ENCODE data around the gene MYO18A. TPM values are rescaled to one million over a fixed set of nuclear protein-coding genes. Genes with fewer than 3 reads are reported as not detected.

The MYO18A gene
- total RNA-seq, 2 donors from 2014 or later: 43.8 to 56.7 TPM

DNA sequence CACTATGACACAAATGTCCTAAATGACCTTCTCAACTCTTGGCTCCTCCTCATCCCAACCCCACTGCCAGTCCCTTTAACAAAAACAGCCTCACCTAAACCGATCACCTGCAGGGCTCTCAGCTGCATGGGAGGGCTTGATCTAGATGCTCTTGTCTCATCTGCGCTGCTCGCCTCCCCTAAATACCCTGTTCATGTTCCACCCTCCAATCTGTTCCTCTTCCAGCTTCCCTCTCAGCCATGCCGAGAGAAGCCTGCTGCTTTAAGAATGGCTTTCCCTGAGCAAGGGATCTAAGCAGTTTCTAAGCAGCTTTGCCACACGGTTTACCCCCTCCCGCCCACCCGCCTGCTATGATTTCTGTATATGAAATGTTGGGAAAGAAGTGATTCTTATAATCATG lies 113.6 kb downstream of the MYO18A start:
- no peak for DNase-seq
- no peaks in the 10 kb centered on the region for H3K9me3 ChIP-seq (ENCODE audit: control insufficient read depth, low read length)
- Mint-ChIP-seq H3K4me1 (peaks cover 12% of the 10 kb centered on the region), H3K27ac (no peak overlapping the region), H3K9me3 (no peaks in the 10 kb centered on the region), H3K27me3 (ENCODE audit: insufficient read depth) (peaks cover 2% of the 10 kb centered on the region), H3K36me3 (ENCODE audit: low read depth) (no peaks in the 10 kb centered on the region), H3K4me3 (no peak overlapping the region)
- 84 to 89% methylated on average over 5 to 7 of the region's 7 CpGs for WGBS, 2 experiments (ENCODE audit: insufficient coverage in 1 of 2, insufficient read length in 1 of 2)
- no peak overlapping the region for H3K4me3 ChIP-seq (ENCODE audit: low read length)
- no peaks in the 10 kb centered on the region for H3K36me3 ChIP-seq (ENCODE audit: control insufficient read depth, insufficient read depth, low read length)
- TF ChIP-seq, protein P1, sequence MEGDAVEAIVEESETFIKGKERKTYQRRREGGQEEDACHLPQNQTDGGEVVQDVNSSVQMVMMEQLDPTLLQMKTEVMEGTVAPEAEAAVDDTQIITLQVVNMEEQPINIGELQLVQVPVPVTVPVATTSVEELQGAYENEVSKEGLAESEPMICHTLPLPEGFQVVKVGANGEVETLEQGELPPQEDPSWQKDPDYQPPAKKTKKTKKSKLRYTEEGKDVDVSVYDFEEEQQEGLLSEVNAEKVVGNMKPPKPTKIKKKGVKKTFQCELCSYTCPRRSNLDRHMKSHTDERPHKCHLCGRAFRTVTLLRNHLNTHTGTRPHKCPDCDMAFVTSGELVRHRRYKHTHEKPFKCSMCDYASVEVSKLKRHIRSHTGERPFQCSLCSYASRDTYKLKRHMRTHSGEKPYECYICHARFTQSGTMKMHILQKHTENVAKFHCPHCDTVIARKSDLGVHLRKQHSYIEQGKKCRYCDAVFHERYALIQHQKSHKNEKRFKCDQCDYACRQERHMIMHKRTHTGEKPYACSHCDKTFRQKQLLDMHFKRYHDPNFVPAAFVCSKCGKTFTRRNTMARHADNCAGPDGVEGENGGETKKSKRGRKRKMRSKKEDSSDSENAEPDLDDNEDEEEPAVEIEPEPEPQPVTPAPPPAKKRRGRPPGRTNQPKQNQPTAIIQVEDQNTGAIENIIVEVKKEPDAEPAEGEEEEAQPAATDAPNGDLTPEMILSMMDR (conservative IDR thresholded peaks at IDR 0.05): no peak
- H3K9ac ChIP-seq (ENCODE audit: extremely low read depth, low read length, poor library complexity, severe bottlenecking): no peak overlapping the region
- no peak overlapping the region for H3K27ac ChIP-seq (ENCODE audit: low read depth, low read length)
- H3K4me1 ChIP-seq (ENCODE audit: control insufficient read depth, insufficient read depth, low read length): no peaks in the 10 kb centered on the region
- no peaks in the 10 kb centered on the region for H3K27me3 ChIP-seq (ENCODE audit: control insufficient read depth, insufficient read depth, low read length, poor library complexity, severe bottlenecking)

DNA sequence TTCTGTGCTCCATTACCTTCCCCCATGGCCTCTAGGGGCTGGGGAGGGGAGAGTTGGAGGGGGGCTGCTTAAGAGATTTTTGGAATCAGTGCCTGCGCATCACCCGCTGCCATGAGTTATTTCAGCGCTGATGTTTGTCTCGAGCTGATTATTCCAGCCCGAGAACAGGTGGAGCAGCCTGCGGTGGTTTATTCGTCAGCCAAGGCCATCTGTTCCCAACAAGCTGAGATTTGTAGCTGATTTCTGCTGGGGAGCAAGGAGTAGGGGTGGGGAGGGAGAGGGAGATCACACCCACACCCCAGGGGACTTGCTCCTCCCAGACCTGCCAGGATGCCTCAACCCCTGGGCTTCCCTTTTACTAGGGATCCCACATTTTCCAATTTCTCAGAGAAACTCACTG lies 114.2 kb downstream of the MYO18A start:
- no peak overlapping the region for H3K27ac ChIP-seq (ENCODE audit: low read depth, low read length)
- no peak overlapping the region for H3K9ac ChIP-seq (ENCODE audit: extremely low read depth, low read length, poor library complexity, severe bottlenecking)
- Mint-ChIP-seq H3K36me3 (ENCODE audit: low read depth) (no peaks in the 10 kb centered on the region), H3K4me1 (peaks cover 12% of the 10 kb centered on the region), H3K27ac (no peak overlapping the region), H3K9me3 (no peaks in the 10 kb centered on the region), H3K4me3 (no peak overlapping the region), H3K27me3 (ENCODE audit: insufficient read depth) (peaks cover 2% of the 10 kb centered on the region)
- WGBS, 2 experiments (ENCODE audit: insufficient coverage in 1 of 2, insufficient read length in 1 of 2): 92 to 100% methylated on average over 2 to 7 of the region's 7 CpGs
- H3K9me3 ChIP-seq (ENCODE audit: control insufficient read depth, low read length): no peaks in the 10 kb centered on the region
- DNase-seq: no peak
- no peak overlapping the region for H3K4me3 ChIP-seq (ENCODE audit: low read length)
- no peaks in the 10 kb centered on the region for H3K4me1 ChIP-seq (ENCODE audit: control insufficient read depth, insufficient read depth, low read length)
- TF ChIP-seq, protein P1 (conservative IDR thresholded peaks at IDR 0.05): no peak
- H3K27me3 ChIP-seq (ENCODE audit: control insufficient read depth, insufficient read depth, low read length, poor library complexity, severe bottlenecking): no peaks in the 10 kb centered on the region
- H3K36me3 ChIP-seq (ENCODE audit: control insufficient read depth, insufficient read depth, low read length): no peaks in the 10 kb centered on the region

DNA sequence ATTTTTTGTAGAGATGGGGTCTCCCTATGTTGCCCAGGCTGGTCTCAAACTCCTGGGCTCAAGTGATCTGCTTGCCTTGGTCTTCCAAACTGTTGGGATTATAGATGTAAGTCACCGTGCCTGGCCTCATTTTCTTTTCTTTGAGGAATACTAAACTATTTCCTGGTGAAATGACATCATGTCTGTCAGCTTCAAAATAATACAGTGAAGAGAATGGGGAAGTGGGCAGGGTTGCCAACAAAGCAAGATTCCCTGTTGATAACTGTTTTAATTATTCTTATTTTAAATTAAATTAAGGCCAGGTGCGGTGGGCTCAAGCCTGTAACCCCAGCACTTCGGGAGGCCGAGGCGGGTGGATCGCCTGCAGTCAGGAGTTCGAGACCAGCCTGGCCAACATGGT lies 116.2 kb downstream of the MYO18A start:
- Histone ChIP-seq H3K9ac (ENCODE audit: extremely low read depth, low read length, poor library complexity, severe bottlenecking) (no peak overlapping the region), H3K27ac (ENCODE audit: low read depth, low read length) (no peak overlapping the region), H3K4me3 (ENCODE audit: low read length) (no peak overlapping the region), H3K36me3 (ENCODE audit: control insufficient read depth, insufficient read depth, low read length) (no peaks in the 10 kb centered on the region), H3K4me1 (ENCODE audit: control insufficient read depth, insufficient read depth, low read length) (no peaks in the 10 kb centered on the region), H3K27me3 (ENCODE audit: control insufficient read depth, insufficient read depth, low read length, poor library complexity, severe bottlenecking) (no peaks in the 10 kb centered on the region), H3K9me3 (ENCODE audit: control insufficient read depth, low read length) (no peaks in the 10 kb centered on the region)
- Mint-ChIP-seq H3K36me3 (ENCODE audit: low read depth) (no peaks in the 10 kb centered on the region), H3K27ac (no peak overlapping the region), H3K4me1 (peaks cover 5% of the 10 kb centered on the region), H3K9me3 (no peaks in the 10 kb centered on the region), H3K27me3 (ENCODE audit: insufficient read depth) (peaks cover 2% of the 10 kb centered on the region), H3K4me3 (no peak overlapping the region)
- WGBS, 2 experiments (ENCODE audit: insufficient coverage in 1 of 2, insufficient read length in 1 of 2): 94 to 95% methylated on average over 6 to 7 of the region's 7 CpGs
- no peak for DNase-seq
- TF ChIP-seq, protein P1 (conservative IDR thresholded peaks at IDR 0.05): no peak

Measured in endodermal cell (in vitro differentiated cells).